ENCODE data around the gene OSCAR.

The OSCAR gene

GRCh38 chr19:54094426-54095000 is 6.1 kb downstream of the OSCAR start:
- no peak for DNase-seq (ENCODE audit: low read depth)

- DNase-seq (ENCODE audit: low read depth): no peak
Observed at GRCh38 chr19:54084410-54084809, 16.2 kb downstream of the OSCAR start.

- no peak for DNase-seq (ENCODE audit: low read depth)
Observed at GRCh38 chr19:54081032-54081431, 19.6 kb downstream of the OSCAR start, which contains the start of gene TARM1. TSS of gene TARM1 (minus strand) at chr19:54081365. CDS start at chr19:54081340, 25 bp downstream.

- DNase-seq (ENCODE audit: low read depth): no peak
Observed at GRCh38 chr19:54077334-54077733, 23.3 kb downstream of the OSCAR start.

GRCh38 chr19:54074851-54075250 is 25.8 kb downstream of the OSCAR start:
- no peak for DNase-seq (ENCODE audit: low read depth)

GRCh38 chr19:54073829-54074228 is 26.8 kb downstream of the OSCAR start:
- DNase-seq (ENCODE audit: low read depth): no peak

- DNase-seq (ENCODE audit: low read depth): no peak
Observed at GRCh38 chr19:54069470-54069869, 31.1 kb downstream of the OSCAR start.

GRCh38 chr19:54063350-54064116 is 37.1 kb downstream of the OSCAR start, which contains the start of gene VSTM1:
TSS of gene VSTM1 (minus strand) at chr19:54063897. CDS start at chr19:54063777, 120 bp downstream.
- no peak for DNase-seq (ENCODE audit: low read depth)

- no peak for DNase-seq (ENCODE audit: low read depth)
Observed at GRCh38 chr19:54062643-54063042, 38.0 kb downstream of the OSCAR start.

GRCh38 chr19:54047616-54048015 is 53.0 kb downstream of the OSCAR start:
- DNase-seq (ENCODE audit: low read depth): no peak

- no peak for DNase-seq (ENCODE audit: low read depth)
Observed at GRCh38 chr19:54045771-54046170, 54.8 kb downstream of the OSCAR start.

Data from stimulated activated CD8-positive, alpha-beta memory T cell treated with anti-CD3 and anti-CD28 coated beads, Interleukin-7, amount 100 ng/mL, for 24 hours (primary cell).